ENCODE results near the gene F2RL1.
"Not testable (repeated sequence)": the region's sequence is repeated elsewhere in the genome, so short reads cannot be mapped to it uniquely, and the experiment has no call there.

Gene F2RL1

GRCh38 chr5:76808141-76808691, 10.6 kb upstream of the F2RL1 start:
- no peak for DNase-seq

- no peak for DNase-seq
Measured at GRCh38 chr5:76809141-76809540, 9.7 kb upstream of the F2RL1 start.

GRCh38 chr5:76810236-76810635, 8.6 kb upstream of the F2RL1 start:
- DNase-seq: no peak

GRCh38 chr5:76811214-76811613, 7.6 kb upstream of the F2RL1 start:
- no peak for DNase-seq

- not testable (repeated sequence) for DNase-seq
Measured at GRCh38 chr5:76812209-76812608, 6.6 kb upstream of the F2RL1 start.

GRCh38 chr5:76813982-76814562, 4.8 kb upstream of the F2RL1 start:
- DNase-seq: no peak

- DNase-seq: no peak
Measured at GRCh38 chr5:76816110-76816831, 2.6 kb upstream of the F2RL1 start.

GRCh38 chr5:76819851-76820525, 1.2 kb downstream of the F2RL1 start:
- no peak for DNase-seq

GRCh38 chr5:76820526-76820890, 1.7 kb downstream of the F2RL1 start:
- no peak for DNase-seq

- DNase-seq: no peak
Measured at GRCh38 chr5:76821136-76821535, 2.3 kb downstream of the F2RL1 start.

GRCh38 chr5:76822105-76822731, 3.4 kb downstream of the F2RL1 start:
- DNase-seq: not testable (repeated sequence)

GRCh38 chr5:76826416-76826815, 7.6 kb downstream of the F2RL1 start:
- DNase-seq: not testable (repeated sequence)

- DNase-seq: no peak
Measured at GRCh38 chr5:76831110-76831452, 12.3 kb downstream of the F2RL1 start.

- no peak for DNase-seq
Measured at GRCh38 chr5:76836181-76836580, 17.4 kb downstream of the F2RL1 start.

GRCh38 chr5:76836585-76836984, 17.8 kb downstream of the F2RL1 start:
- no peak for DNase-seq

- no peak for DNase-seq
Measured at GRCh38 chr5:76838481-76839261, 19.8 kb downstream of the F2RL1 start.

GRCh38 chr5:76841361-76841760, 22.5 kb downstream of the F2RL1 start:
- DNase-seq: no peak

- no peak for DNase-seq
Measured at GRCh38 chr5:76845890-76846289, 27.1 kb downstream of the F2RL1 start.

- DNase-seq: peak; percentile 41
Measured at GRCh38 chr5:76849419-76850291, 30.8 kb downstream of the F2RL1 start, which contains the start of gene S100Z. TSS of gene S100Z (plus strand) at chr5:76850014. CDS start at chr5:76875360, 25,346 bp downstream.

- DNase-seq: no peak
Measured at GRCh38 chr5:76850543-76851145, 31.8 kb downstream of the F2RL1 start.

- DNase-seq: no peak
Measured at GRCh38 chr5:76851728-76852369, 33.0 kb downstream of the F2RL1 start.

Data from CD4-positive, alpha-beta T cell treated with Interferon gamma for 1 hour (primary cell).